ENCODE measurements around the gene SLC2A14.
"Not testable (repeated sequence)": the region's sequence is repeated elsewhere in the genome, so short reads cannot be mapped to it uniquely, and the experiment has no call there.

Gene SLC2A14

DNA sequence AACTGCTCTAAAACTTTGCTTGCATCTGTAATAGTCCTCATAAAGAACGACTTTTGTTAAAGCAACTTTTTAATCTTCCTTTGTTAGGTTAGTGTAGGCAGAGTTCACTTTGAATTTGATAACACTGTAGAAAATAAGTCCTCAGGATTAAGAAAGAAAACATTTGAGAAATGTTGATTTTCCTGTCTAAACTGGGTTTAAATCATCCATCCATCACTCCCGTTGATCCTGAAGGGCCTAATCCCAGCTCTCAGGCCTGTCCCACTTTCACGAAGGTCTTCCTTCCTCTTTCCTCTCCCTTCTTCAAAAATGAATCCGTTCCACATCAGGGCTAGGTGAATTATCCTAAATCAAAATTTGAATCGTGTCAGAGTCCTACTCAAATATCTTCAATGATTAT, 36.9 kb downstream of the SLC2A14 start:
- Mint-ChIP-seq H3K36me3 (ENCODE audit: low read depth) (no peaks in the 10 kb centered on the region), H3K4me1 (ENCODE audit: low read depth) (peaks cover 20% of the 10 kb centered on the region)
- intact Hi-C loops (cut with micrococcal nuclease), result no loop called here

DNA sequence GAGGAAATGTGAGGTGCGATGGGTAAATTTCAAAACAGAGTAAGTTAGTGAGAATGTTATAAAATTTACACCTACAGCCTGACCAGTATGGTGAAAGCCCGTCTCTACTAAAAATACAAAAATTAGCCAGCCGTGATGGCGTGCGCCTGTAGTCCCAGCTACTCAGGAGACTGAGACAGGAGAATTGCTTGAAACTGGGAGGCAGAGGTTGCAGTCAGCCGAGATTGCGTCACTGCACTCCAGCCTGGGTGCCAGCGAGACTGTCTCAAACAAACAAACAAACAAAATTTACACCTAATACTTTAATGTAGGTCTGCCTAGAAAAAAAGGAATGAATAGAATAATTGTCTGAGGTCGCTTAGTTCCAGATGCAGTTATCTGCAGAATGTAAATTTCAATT, 37.6 kb downstream of the SLC2A14 start:
- H3K9me3 Mint-ChIP-seq, result no peaks in the 10 kb centered on the region
- peaks cover 20% of the 10 kb centered on the region for H3K4me1 Mint-ChIP-seq (ENCODE audit: low read depth)
- no peaks in the 10 kb centered on the region for H3K36me3 Mint-ChIP-seq (ENCODE audit: low read depth)
- no peak overlapping the region for H3K4me3 Mint-ChIP-seq
- H3K27me3 Mint-ChIP-seq, result no peaks in the 10 kb centered on the region
- no peak overlapping the region for H3K27ac Mint-ChIP-seq
- intact Hi-C loops (cut with micrococcal nuclease), result no loop called here

More for the DNA sequence above, 36.9 kb downstream of the SLC2A14 start:
- H3K27me3 Mint-ChIP-seq, result no peaks in the 10 kb centered on the region
- peak overlapping the region; percentile 60 for H3K27ac Mint-ChIP-seq
- H3K4me3 Mint-ChIP-seq, result no peak overlapping the region
- H3K9me3 Mint-ChIP-seq, result no peaks in the 10 kb centered on the region

DNA sequence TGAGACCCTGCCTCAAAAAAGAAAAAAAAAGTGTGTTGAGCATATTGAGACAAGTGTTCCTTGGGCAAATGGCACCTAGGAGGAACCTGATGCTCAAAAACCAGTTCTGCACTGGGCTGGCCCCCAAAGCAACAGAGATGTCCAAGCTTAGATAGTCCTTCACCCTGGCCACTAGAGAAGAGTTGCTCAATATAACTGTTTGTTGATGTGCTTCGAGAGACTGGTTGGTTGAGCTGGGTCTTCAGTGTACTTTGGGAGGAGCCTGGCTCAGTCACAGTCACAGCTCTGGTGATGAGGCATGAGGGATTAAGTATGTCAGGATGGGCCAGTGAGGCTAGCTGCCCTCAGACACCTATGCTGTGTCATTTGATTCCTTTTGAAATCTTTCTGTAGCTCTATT, 38.0 kb downstream of the SLC2A14 start:
- no peaks in the 10 kb centered on the region for H3K27me3 Mint-ChIP-seq
- H3K4me3 Mint-ChIP-seq, result no peak overlapping the region
- H3K9me3 Mint-ChIP-seq, result no peaks in the 10 kb centered on the region
- intact Hi-C loops (cut with micrococcal nuclease), result no loop called here
- peaks cover 20% of the 10 kb centered on the region for H3K4me1 Mint-ChIP-seq (ENCODE audit: low read depth)
- H3K27ac Mint-ChIP-seq, result no peak overlapping the region
- no peaks in the 10 kb centered on the region for H3K36me3 Mint-ChIP-seq (ENCODE audit: low read depth)

DNA sequence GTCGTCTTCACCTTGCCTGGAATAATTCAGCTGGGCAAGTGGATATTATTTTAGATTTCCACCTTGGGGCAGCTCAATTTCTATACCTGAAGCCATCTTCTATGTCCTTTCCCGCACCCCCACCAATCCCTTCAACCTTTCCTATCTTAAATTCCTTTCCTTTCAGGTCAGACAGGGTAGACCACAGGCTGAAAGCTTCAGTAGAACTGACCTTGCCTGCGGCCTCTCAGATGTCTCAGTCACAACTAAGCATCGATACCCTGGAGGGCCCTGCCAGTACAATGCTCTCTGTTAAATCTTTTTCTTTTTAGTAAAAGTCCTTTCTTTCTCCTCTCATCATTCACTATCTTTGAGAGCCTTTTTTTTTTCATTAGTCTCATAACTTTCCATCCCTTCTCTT, 38.9 kb downstream of the SLC2A14 start:
- Mint-ChIP-seq H3K27me3 (no peaks in the 10 kb centered on the region), H3K4me3 (no peak overlapping the region), H3K36me3 (ENCODE audit: low read depth) (no peaks in the 10 kb centered on the region), H3K27ac (no peak overlapping the region), H3K9me3 (no peaks in the 10 kb centered on the region), H3K4me1 (ENCODE audit: low read depth) (peaks cover 15% of the 10 kb centered on the region)
- intact Hi-C loops (cut with micrococcal nuclease), result no loop called here

DNA sequence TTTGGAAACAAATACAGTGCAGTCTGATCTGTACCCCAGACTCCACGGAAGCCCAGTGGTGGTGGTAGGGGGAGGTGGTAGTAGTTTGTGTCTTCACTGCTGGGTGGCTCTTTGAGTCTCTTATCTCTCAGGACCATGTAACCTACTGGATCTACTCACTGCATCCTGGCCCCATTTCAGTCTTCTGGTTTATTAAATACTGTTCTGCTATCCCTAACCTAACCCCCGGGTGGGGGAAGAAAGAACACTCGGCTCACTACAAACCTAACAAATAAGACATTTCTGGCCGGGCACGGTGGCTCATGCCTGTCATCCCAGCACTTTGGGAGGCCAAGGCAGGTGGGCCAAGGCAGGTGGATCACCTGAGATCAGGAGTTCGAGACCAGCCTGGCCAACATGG, 39.5 kb downstream of the SLC2A14 start:
- intact Hi-C loops (cut with micrococcal nuclease); H3K4me3 Mint-ChIP-seq; H3K27me3 Mint-ChIP-seq; H3K36me3 Mint-ChIP-seq (ENCODE audit: low read depth); H3K9me3 Mint-ChIP-seq; H3K27ac Mint-ChIP-seq: not testable (repeated sequence)
- H3K4me1 Mint-ChIP-seq (ENCODE audit: low read depth), result peaks cover 15% of the 10 kb centered on the region

DNA sequence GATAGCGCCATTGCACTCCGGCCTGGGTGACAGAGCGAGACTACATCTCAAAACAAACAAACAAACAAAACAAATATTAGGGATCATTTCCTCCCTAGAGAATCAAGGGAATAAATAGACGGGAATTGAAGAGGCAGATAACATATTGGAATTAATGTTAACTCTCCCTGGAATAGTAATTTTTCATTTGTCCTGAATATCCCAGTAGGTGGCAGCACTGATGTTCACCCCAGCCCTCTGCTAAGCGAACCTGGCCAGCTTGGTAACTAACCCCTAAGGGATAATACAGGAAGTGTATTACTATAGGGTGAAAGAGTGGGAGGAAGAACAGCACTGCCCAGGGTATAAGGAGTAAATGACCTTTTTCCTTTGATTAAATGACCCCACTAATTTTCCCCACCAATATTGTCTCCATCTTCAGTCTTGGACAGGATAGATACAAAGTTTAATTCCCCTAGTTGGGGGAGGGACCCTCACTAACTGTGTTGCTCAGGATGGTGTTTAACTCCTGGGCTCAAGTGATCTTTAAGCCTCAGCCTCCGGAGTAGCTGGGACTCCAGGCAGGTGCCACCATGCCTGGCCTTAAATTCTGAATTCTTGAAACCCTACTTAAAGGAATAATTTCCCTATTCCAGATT, 40.5 kb downstream of the SLC2A14 start:
- Mint-ChIP-seq H3K27me3 (no peaks in the 10 kb centered on the region), H3K27ac (no peak overlapping the region), H3K4me1 (ENCODE audit: low read depth) (peaks cover 15% of the 10 kb centered on the region), H3K9me3 (no peaks in the 10 kb centered on the region), H3K36me3 (ENCODE audit: low read depth) (no peaks in the 10 kb centered on the region), H3K4me3 (no peak overlapping the region)
- intact Hi-C loops (cut with micrococcal nuclease), result no loop called here

DNA sequence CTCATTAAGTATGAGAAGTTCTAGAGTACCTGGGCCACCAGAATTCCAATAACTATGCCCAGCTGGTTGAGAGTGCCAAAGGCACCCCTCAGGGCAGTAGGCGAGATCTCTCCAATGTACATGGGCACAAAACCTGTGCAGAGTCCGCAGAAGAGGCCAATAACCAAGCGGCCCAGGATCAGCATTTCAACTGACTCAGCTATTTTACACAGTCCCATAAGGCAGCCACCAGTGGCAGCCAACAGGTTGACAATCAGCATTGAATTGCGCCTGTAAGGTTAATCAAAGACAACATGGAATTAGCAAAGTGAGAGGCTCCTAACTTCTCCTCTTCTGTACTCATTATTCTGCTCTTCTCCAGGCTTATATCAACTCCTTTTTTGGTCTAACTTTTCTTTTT, 43.0 kb downstream of the SLC2A14 start:
- H3K27me3 Mint-ChIP-seq; H3K9me3 Mint-ChIP-seq; H3K27ac Mint-ChIP-seq; H3K4me3 Mint-ChIP-seq; H3K36me3 Mint-ChIP-seq (ENCODE audit: low read depth); H3K4me1 Mint-ChIP-seq (ENCODE audit: low read depth); intact Hi-C loops (cut with micrococcal nuclease): not testable (repeated sequence)

DNA sequence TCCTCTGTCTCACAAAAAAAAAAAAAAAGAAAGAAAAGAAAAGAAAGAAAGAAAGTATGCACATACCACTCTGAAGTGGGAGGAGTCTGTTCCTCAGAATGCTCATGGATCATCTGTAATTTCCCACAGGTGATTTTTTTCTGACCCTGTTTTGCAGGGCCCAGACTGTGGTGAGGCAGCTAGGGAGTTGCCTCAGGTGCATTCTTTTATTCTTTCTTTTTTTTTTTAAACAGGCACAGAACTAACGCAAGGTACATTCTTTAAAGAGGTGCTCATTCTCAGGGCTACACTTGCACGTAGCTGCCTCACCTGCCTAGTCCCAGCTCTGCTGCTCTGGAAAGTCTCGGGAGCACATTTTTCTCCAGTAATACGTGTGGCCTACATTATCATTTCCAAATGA, 47.0 kb downstream of the SLC2A14 start:
- H3K36me3 Mint-ChIP-seq (ENCODE audit: low read depth); intact Hi-C loops (cut with micrococcal nuclease); H3K9me3 Mint-ChIP-seq; H3K27ac Mint-ChIP-seq; H3K27me3 Mint-ChIP-seq; H3K4me1 Mint-ChIP-seq (ENCODE audit: low read depth); H3K4me3 Mint-ChIP-seq: not testable (repeated sequence)

DNA sequence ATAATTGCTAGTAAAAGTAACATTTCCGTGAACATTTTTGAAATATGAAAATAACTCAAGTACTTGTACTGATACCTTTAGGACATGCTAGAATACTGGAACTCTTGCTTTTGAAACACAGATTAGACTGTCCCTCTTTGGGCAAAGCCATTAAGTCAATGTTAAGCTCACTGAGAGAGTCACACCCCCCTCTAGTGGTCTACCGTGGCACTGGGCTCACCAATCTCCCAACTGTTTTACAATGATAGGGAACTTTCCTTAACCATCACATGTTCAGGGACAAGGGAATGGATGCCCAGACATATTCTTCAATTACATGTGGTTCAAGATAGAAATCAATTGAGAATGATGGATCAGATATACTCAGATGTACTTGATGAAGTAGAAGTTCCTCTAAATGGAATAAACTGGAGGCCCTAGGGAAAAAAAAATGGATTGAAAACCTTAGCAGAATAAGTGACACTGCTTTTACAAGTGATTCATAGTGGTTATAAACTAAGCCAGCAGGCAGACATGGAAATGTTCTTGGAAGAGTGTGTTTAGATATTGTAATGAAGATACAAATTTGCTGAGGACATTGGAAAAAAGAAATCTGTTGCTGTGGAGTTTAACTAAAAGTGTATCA, 65.7 kb downstream of the SLC2A14 start:
- no peak overlapping the region for H3K4me3 Mint-ChIP-seq
- no peaks in the 10 kb centered on the region for H3K9me3 Mint-ChIP-seq
- H3K27me3 Mint-ChIP-seq, result no peaks in the 10 kb centered on the region
- H3K4me1 Mint-ChIP-seq (ENCODE audit: low read depth), result peaks cover 6% of the 10 kb centered on the region
- intact Hi-C loops (cut with micrococcal nuclease), result loop anchor here (1.0 to 2.0 kb wide), 2 partner anchors 90 to 130 kb away; no protein-coding TSS in a partner anchor
- no peaks in the 10 kb centered on the region for H3K36me3 Mint-ChIP-seq (ENCODE audit: low read depth)
- no peak overlapping the region for H3K27ac Mint-ChIP-seq

DNA sequence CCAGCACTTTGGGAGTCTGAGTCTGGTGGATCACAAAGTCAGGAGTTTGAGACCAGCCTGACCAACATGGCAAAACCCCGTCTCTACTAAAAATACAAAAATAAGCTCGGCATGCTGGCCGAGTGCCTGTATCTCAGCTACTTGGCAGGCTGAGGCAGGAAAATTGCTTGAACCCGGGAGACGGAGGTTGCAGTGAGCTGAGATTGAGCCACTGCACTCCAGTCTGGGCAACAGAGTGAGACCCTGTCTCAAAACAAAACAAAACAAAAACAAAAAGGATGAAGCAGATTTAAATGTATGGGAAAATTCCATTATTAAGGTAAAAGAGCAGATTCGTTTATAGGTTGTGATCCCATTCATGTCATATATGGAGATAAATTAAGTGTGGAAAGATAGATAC, 66.4 kb downstream of the SLC2A14 start:
- not testable (repeated sequence) for H3K4me1 Mint-ChIP-seq (ENCODE audit: low read depth); H3K36me3 Mint-ChIP-seq (ENCODE audit: low read depth); H3K9me3 Mint-ChIP-seq; H3K27me3 Mint-ChIP-seq; H3K4me3 Mint-ChIP-seq; H3K27ac Mint-ChIP-seq
- intact Hi-C loops (cut with micrococcal nuclease), result loop anchor here (2.0 kb wide), 1 partner anchor 90 kb away; no protein-coding TSS in a partner anchor

DNA sequence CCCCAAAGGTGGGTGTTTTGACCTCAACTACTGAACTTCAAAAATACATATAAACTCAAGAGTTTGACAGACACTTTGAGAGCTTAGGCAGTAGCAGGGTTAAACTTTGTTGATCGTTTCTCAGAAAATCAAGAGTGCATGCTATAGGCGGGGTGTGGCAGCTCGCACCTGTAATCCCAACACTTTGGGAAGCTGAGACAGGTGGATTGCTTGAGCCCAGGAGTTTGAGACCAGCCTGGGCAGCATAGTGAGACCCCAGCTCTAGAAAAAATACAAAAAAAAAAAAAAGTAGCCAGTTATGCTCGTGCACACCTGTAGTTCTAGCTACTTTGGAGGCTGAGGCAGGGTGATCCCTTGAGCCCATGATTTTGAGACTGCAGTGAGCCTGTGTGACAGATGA, 71.3 kb downstream of the SLC2A14 start:
- Mint-ChIP-seq H3K27me3 (no peaks in the 10 kb centered on the region), H3K27ac (no peak overlapping the region), H3K4me3 (no peak overlapping the region), H3K36me3 (ENCODE audit: low read depth) (no peaks in the 10 kb centered on the region), H3K4me1 (ENCODE audit: low read depth) (peaks cover 10% of the 10 kb centered on the region), H3K9me3 (no peaks in the 10 kb centered on the region)
- intact Hi-C loops (cut with micrococcal nuclease), result no loop called here

DNA sequence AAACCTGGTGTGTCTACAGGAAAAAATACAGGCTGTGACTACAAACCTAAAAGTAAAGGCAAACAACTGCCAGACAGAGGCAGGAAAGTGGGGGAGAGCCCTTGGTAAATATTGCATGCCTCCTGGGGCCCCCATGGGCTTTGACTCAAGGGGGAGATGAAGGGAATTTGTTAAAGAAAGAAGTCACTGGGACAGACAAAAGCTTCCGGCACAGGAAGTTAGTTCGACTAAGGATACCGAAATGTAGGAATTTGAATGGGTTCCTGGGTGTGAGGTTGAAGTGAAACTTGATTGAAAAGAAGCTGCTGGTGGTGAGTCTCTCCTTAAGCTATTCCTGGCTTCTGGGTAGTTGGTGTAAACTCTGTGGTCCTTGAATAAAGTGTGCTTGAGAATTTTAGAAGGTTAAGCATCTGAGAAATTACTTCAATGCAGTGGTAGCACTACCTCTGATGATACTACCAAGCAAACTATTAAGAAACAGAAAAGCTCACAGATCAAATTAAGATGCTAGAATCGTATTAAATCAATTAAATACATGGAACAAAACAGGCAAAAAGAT, 73.9 kb downstream of the SLC2A14 start:
- H3K4me3 Mint-ChIP-seq; H3K27ac Mint-ChIP-seq; H3K27me3 Mint-ChIP-seq; H3K36me3 Mint-ChIP-seq (ENCODE audit: low read depth); intact Hi-C loops (cut with micrococcal nuclease); H3K9me3 Mint-ChIP-seq: not testable (repeated sequence)
- H3K4me1 Mint-ChIP-seq (ENCODE audit: low read depth), result peaks cover 18% of the 10 kb centered on the region

DNA sequence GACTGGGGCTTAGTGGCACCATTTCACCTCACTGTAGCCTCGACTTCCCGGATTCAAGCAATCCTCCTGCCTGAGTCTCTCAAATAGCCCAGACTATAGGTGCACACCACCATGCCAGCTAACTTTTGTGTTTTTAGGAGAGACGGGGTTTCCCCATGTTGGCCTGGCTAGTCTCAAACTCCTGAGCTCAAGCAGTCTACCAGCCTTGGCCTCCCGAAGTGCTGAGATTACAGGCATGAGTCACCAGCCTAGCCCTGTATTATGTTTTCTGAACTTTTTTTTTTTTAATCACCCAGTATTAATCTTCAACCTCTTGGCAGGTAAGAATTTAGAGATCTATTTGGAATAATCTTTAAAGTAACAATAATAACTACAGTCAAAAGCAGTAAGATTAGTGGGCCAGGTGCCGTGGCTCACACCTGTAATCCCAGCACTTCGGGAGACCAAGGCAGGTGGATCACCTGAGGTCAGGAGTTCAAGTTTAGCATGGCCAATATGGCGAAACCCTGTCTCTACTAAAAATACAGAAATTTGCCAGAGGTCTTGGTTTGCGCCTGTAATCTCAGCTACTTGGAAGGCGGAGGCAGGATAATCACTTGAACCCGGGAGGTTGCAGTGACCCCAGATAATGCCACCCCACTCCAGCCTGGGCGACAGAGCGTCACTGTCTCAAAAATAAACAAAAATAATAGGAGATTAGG, 74.9 kb downstream of the SLC2A14 start:
- peaks cover 25% of the 10 kb centered on the region for H3K4me1 Mint-ChIP-seq (ENCODE audit: low read depth)
- intact Hi-C loops (cut with micrococcal nuclease), result no loop called here
- peaks cover 2% of the 10 kb centered on the region for H3K27me3 Mint-ChIP-seq
- H3K27ac Mint-ChIP-seq, result no peak overlapping the region
- H3K36me3 Mint-ChIP-seq (ENCODE audit: low read depth), result no peaks in the 10 kb centered on the region
- no peak overlapping the region for H3K4me3 Mint-ChIP-seq
- H3K9me3 Mint-ChIP-seq, result no peaks in the 10 kb centered on the region

DNA sequence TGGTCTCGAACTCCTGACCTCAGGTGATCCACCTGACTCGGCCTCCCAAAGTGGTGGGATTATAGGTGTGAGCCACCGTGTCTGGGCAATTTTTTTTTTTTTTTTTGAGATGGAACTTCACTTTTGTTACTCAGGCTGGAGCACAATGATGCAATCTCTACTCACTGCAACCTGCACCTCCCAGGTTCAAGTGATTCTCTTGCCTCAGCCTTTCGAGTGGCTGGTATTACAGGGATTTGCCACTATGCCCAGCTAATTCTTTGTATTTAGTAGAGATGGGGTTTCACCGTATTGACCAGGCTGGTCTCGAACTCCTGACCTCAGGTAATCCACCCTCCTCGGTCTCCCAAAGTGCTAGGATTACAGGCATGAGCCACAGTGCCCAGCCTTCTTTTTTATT, 75.4 kb downstream of the SLC2A14 start:
- H3K27ac Mint-ChIP-seq; H3K27me3 Mint-ChIP-seq; H3K9me3 Mint-ChIP-seq; intact Hi-C loops (cut with micrococcal nuclease); H3K36me3 Mint-ChIP-seq (ENCODE audit: low read depth); H3K4me3 Mint-ChIP-seq: not testable (repeated sequence)
- H3K4me1 Mint-ChIP-seq (ENCODE audit: low read depth), result peaks cover 25% of the 10 kb centered on the region
